Keratinocyte (primary cell): ENCODE measurements around the gene ZNF350. TPM values are rescaled to one million over a fixed set of nuclear protein-coding genes. Genes with fewer than 3 reads are reported as not detected.

Source experiments
- DNase-seq: peaks from one replicate; pipeline ENCODE4 v3.0.0-alpha.2; 2011; ENCODE audit warnings: low read depth, missing footprints, low spot score
- FAIRE-seq: peaks from 2 replicates; lab custom pipeline; 2011; peaks lifted over from hg19 to GRCh38; lab: Jason Lieb, UNC
- H2AFZ ChIP-seq: 2 replicates; pipeline ENCODE4 v1.6.0; 2012; ENCODE audit warnings: low read length, control low read depth, inconsistent platforms; ENCODE audit not compliant: control insufficient read depth
- H3K27ac ChIP-seq: 2 replicates; pipeline ENCODE4 v1.5.1; 2011; ENCODE audit warnings: low read length; ENCODE audit not compliant: control insufficient read depth, insufficient read depth
- H3K27me3 ChIP-seq: 3 replicates; pipeline ENCODE4 v1.6.0; 2011; ENCODE audit warnings: low read length; ENCODE audit not compliant: control insufficient read depth, insufficient read depth; ENCODE audit errors: extremely low read depth
- H3K36me3 ChIP-seq, 2 experiments: 2 replicates in 1 of 2; 3 replicates in 1 of 2; pipeline ENCODE4 v1.5.1; 2011; ENCODE audit warnings: low read length in 2 of 2, mild to moderate bottlenecking in 1 of 2; ENCODE audit not compliant: control insufficient read depth in 2 of 2, insufficient read depth in 2 of 2; ENCODE audit errors: extremely low read depth in 1 of 2
- H3K4me1 ChIP-seq: 3 replicates; pipeline ENCODE4 v1.5.1; 2011; ENCODE audit warnings: low read length; ENCODE audit not compliant: control insufficient read depth, insufficient read depth; ENCODE audit errors: extremely low read depth
- H3K4me2 ChIP-seq: 3 replicates; pipeline ENCODE4 v1.6.0; 2011; ENCODE audit warnings: low read depth, low read length; ENCODE audit not compliant: control insufficient read depth, insufficient read depth; ENCODE audit errors: extremely low read depth
- H3K4me3 ChIP-seq, 3 experiments: fragments of 200-600 bp in 1 of 3; sonication (generic) in 1 of 3; 2 replicates in 2 of 3; 3 replicates in 1 of 3; pipeline ENCODE4 v1.5.1; 2011 to 2016; ENCODE audit warnings: low read length in 3 of 3, mild to moderate bottlenecking in 3 of 3, control low read depth in 2 of 3, inconsistent platforms in 1 of 3, low read depth in 1 of 3, mixed read lengths in 1 of 3, mixed run types in 1 of 3, moderate library complexity in 1 of 3; ENCODE audit not compliant: control insufficient read depth in 2 of 3, insufficient read depth in 2 of 3; ENCODE audit errors: extremely low read depth in 1 of 3
- H3K79me2 ChIP-seq: 2 replicates; pipeline ENCODE4 v1.6.0; 2012; ENCODE audit warnings: low read length; ENCODE audit not compliant: control insufficient read depth, insufficient read depth
- H3K9ac ChIP-seq: 3 replicates; pipeline ENCODE4 v1.6.0; 2011; ENCODE audit warnings: low read length; ENCODE audit not compliant: control insufficient read depth, insufficient read depth; ENCODE audit errors: extremely low read depth
- H3K9me1 ChIP-seq: 3 replicates; pipeline ENCODE4 v1.6.0; 2011; ENCODE audit warnings: low read length; ENCODE audit not compliant: control insufficient read depth, insufficient read depth; ENCODE audit errors: extremely low read depth
- H3K9me3 ChIP-seq: 2 replicates; pipeline ENCODE4 v1.5.1; 2012; ENCODE audit warnings: low read depth, low read length; ENCODE audit not compliant: control insufficient read depth
- H4K20me1 ChIP-seq: 3 replicates; pipeline ENCODE4 v1.6.0; 2011; ENCODE audit warnings: low read length; ENCODE audit not compliant: control insufficient read depth, insufficient read depth; ENCODE audit errors: extremely low read depth
- EZH2 ChIP-seq: IDR thresholded peaks from one replicate; pipeline ENCODE4 v1.6.1; 2012; ENCODE audit warnings: inconsistent platforms, mild to moderate bottlenecking, low read length, moderate library complexity
- dilution Hi-C: fragments of 300-500 bp; cut with MboI; formaldehyde crosslinking; loops from one replicate; pipeline ENCODE4 v1.7.0; 2020; ENCODE audit warnings: low sequenced_read_pairs; ENCODE audit not compliant: extremely low pct_ligation_motif_present
- polyA plus RNA-seq, 5 experiments: library from polyadenylated mRNA; depleted of rRNA in 3 of 5; stranded (reverse) in 3 of 5; stranded (forward) in 1 of 5; unstranded in 1 of 5; fragments of >200 nt; gene quantifications; 1 replicate in 1 of 5; 2 replicates in 3 of 5; 3 replicates in 1 of 5; pipeline versions ENCODE4 v1.2.1 to v1.2.3, GENCODE V29; 2011 to 2012; ENCODE audit warnings: missing spikeins in 2 of 5, low read depth in 1 of 5, low replicate concordance in 1 of 5
- TF ChIP-seq, protein P1 (sequence below), 3 experiments: IDR thresholded peaks in 1 of 3; conservative IDR thresholded peaks in 1 of 3; optimal IDR thresholded peaks in 1 of 3; 2 replicates in 2 of 3; 3 replicates in 1 of 3; pipeline versions ENCODE3 to v1.5.1; 2011; ENCODE audit warnings: low read length in 3 of 3, mild to moderate bottlenecking in 3 of 3, moderate library complexity in 2 of 3, control low read depth in 1 of 3, inconsistent platforms in 1 of 3; ENCODE audit not compliant: insufficient read depth in 2 of 3; ENCODE audit errors: extremely low read depth in 1 of 3

ZNF350 gene
- polyA plus RNA-seq, 1 donor (not counting 4 experiments of a cell fraction or from before 2014, with no cell fraction given) = 6.0 TPM

- dilution Hi-C loops = no loop called here
- H3K27ac ChIP-seq = no peak overlapping the region
- H3K9me1 ChIP-seq = no peaks in the 10 kb centered on the region
- no peak overlapping the region for H3K4me3 ChIP-seq
- H3K79me2 ChIP-seq = peaks cover 21% of the 10 kb centered on the region
- no peaks in the 10 kb centered on the region for H3K4me1 ChIP-seq
- H3K4me2 ChIP-seq = no peak overlapping the region
- FAIRE-seq (no peak), DNase-seq (no peak)
- peaks cover 10% of the 10 kb centered on the region for H3K9me3 ChIP-seq
- no peaks in the 10 kb centered on the region for H3K27me3 ChIP-seq
- TF ChIP-seq EZH2 = no peak
- TF ChIP-seq, protein P1, sequence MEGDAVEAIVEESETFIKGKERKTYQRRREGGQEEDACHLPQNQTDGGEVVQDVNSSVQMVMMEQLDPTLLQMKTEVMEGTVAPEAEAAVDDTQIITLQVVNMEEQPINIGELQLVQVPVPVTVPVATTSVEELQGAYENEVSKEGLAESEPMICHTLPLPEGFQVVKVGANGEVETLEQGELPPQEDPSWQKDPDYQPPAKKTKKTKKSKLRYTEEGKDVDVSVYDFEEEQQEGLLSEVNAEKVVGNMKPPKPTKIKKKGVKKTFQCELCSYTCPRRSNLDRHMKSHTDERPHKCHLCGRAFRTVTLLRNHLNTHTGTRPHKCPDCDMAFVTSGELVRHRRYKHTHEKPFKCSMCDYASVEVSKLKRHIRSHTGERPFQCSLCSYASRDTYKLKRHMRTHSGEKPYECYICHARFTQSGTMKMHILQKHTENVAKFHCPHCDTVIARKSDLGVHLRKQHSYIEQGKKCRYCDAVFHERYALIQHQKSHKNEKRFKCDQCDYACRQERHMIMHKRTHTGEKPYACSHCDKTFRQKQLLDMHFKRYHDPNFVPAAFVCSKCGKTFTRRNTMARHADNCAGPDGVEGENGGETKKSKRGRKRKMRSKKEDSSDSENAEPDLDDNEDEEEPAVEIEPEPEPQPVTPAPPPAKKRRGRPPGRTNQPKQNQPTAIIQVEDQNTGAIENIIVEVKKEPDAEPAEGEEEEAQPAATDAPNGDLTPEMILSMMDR (optimal IDR thresholded peaks at IDR 0.05 in 1 of 3, IDR thresholded peaks at IDR 0.05 in 1 of 3, conservative IDR thresholded peaks at IDR 0.05 in 1 of 3; ENCODE audit: extremely low read depth in 1 of 3, insufficient read depth in 2 of 3, low read length in 3 of 3) = no peak
- H2AFZ ChIP-seq = no peak overlapping the region
- no peaks in the 10 kb centered on the region for H4K20me1 ChIP-seq
- H3K9ac ChIP-seq = no peak overlapping the region
- H3K36me3 ChIP-seq = no peaks in the 10 kb centered on the region
These were observed 6.4 kb downstream of the ZNF350 start for GRCh38 chr19:51980116-51980736.

DNA sequence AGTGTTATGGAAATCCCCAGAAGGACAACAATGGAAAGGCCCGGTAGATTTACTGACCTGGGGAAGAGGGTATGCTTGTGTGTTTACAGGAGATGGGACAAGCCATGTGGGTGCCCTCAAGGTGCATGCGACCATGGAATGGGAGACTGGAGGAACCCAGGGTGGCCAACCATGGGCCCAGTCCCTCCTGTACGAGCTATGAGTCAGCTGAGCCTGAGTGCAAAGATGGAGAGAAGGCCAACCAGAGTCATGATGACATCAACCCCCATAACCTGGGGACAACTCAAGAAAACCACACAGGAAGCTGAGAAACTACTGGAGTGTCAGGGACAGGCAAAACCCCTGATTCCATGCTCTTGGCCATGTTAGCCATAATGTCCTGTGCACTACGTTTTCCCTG lies 7.8 kb downstream of the ZNF350 start:
- dilution Hi-C loops = no loop called here
- Histone ChIP-seq H4K20me1 (no peaks in the 10 kb centered on the region), H3K9me3 (peaks cover 10% of the 10 kb centered on the region), H3K79me2 (peaks cover 12% of the 10 kb centered on the region), H3K4me3 (no peak overlapping the region), H2AFZ (no peak overlapping the region), H3K4me1 (no peaks in the 10 kb centered on the region), H3K27me3 (no peaks in the 10 kb centered on the region), H3K36me3 (peaks cover 0 to 3% of the 10 kb centered on the region in 2 experiments), H3K4me2 (no peak overlapping the region), H3K27ac (no peak overlapping the region), H3K9ac (no peak overlapping the region), H3K9me1 (no peaks in the 10 kb centered on the region)
- TF ChIP-seq EZH2 = no peak
- TF ChIP-seq, protein P1 (optimal IDR thresholded peaks at IDR 0.05 in 1 of 3, IDR thresholded peaks at IDR 0.05 in 1 of 3, conservative IDR thresholded peaks at IDR 0.05 in 1 of 3; ENCODE audit: extremely low read depth in 1 of 3, insufficient read depth in 2 of 3, low read length in 3 of 3) = no peak
- FAIRE-seq = no peak
- DNase-seq = no peak
